CD4-positive, alpha-beta T cell treated with Interferon gamma for 1 hour (primary cell): ENCODE data around the gene PIKFYVE.
"Not testable (repeated sequence)": the region's sequence is repeated elsewhere in the genome, so short reads cannot be mapped to it uniquely, and the experiment has no call there.

Experiments used
- DNase-seq: peaks from one replicate; pipeline ENCODE4 v3.0.0-alpha.2; 2020

Gene PIKFYVE

DNA sequence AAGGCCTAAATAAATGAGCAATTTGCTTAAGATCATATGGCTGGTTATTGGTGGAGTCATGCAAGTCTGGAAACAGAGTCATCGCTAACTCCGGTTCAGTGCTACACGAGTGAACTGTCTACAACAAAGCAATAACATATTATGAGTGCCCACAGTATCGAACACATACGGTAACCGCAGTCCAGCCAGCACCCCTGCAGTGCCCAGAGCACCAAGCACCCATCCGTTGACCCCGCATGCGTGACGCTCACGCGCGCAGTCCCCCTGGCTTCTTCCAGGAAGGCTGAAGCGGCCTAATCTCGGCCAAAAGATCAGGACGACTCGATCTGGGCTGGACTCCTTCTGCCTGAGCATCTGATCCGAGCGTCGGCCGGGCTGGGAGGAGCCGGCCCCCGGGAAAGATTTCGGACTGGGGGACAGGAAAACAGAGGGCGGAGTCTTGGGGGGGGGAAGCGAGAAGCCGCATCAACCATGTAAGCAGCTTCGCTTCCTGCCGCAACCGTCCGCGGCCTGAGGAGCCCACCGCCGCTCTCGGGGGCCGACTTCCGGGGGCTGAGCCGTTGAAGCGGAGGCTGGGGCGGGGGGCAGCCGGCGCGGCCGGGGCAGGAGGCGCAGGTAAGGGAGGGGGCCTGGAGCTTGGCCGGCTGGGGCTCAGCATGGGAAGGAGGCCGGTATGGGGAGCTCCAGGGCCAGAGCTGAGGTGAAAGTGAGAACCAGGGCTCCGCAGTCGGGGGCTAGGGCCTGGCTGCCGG, at the start of gene PIKFYVE:
Gene PIKFYVE, plus strand, starts transcription at position 455 of the 752 bp plus-strand sequence. CDS start 5,265 bp downstream, outside the sequence.
- peak; percentile 88 for DNase-seq

DNA sequence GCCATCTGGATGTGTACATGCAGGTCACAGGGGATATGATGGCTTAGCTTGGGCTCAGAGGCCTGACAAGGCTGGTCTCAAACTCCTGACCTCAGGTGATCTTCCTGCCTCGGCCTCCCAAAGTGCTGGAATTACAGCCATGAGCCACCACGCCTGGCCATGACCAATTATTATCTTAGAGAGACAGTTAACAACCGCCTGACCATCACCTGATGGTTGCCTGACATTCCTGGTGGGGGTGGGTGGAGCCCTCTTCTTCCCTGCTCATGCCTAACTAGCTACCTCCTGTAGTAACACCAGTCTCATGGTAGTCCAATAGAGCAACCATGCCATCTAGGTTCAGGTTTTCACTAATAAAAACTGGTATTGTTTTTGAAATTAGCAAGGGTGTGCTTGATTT, 44.2 kb upstream of the PIKFYVE start:
- DNase-seq, result not testable (repeated sequence)

DNA sequence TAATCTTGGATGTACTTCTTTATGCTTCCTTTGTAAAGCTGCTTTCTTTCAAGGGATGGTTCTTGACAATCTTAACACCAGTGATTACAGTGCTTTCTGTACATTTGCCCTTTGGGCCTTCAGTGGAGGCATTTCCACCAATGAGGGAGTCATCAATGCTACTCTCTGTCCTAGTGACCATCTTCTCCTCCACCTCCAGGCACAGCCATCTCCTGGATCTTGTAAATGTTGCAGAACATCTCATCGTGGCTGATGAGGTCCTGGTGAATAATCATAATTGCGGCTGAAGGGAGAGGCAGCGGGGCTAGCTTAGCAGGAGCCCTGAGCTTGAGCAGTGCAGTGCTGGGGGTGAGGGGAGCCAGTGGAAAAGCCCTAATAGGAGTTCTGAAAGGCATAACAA, 43.7 kb upstream of the PIKFYVE start:
- DNase-seq, result no peak

DNA sequence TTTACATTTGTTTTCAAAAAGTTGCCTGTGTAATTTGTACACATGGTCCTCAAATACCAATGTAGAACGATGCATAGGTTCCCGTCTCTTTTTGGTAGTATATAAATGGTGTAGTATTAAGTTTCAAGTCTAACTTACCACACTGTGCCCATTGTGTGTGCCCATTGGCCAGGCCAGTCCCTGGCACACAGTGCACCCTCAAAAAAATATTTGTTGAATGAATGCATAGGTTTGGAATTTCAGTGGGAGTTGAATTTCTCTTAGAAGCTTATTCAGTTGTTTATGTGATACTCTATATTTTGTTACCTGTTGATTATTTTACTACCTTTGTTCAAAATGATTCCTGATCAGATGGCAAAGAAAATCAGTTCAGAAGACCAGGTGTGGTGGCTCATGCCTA, 41.3 kb upstream of the PIKFYVE start:
- DNase-seq, result no peak

GRCh38 chr2:208227581-208228232, 38.3 kb upstream of the PIKFYVE start:
- DNase-seq, result no peak

- no peak for DNase-seq
These were observed 37.6 kb upstream of the PIKFYVE start for GRCh38 chr2:208228476-208228875.

- no peak for DNase-seq
These were observed 31.3 kb upstream of the PIKFYVE start for GRCh38 chr2:208234786-208235185.

GRCh38 chr2:208235860-208236259, 30.2 kb upstream of the PIKFYVE start:
- no peak for DNase-seq

GRCh38 chr2:208239770-208240493, 26.1 kb upstream of the PIKFYVE start:
- no peak for DNase-seq

DNA sequence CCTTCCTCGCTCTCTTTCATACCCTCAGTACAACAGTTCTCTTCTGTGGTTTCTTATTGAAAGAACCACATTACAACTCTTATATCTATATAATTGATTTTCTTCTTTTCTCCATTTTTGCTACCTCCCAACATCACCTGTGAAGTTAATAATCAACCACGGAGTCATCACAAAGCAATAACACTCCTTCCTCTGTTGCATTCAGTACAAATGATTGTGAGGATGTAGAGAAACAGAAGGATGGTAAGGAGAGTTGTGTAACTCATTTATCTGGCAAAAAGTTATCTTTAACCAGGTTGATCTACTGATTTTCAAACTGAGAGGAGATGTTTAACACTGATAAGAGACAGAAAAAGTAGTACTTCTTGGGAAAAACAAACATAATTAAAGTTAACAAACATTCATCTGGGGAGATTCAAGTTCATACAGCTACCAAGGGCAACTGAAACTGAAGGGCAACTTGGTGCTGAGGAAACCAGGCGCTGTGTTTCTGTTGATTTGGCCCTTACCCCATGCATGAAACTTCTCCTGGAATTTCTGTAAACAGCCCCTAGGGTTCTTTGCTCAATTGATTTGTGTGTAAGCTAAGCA, 25.3 kb upstream of the PIKFYVE start:
- no peak for DNase-seq

DNA sequence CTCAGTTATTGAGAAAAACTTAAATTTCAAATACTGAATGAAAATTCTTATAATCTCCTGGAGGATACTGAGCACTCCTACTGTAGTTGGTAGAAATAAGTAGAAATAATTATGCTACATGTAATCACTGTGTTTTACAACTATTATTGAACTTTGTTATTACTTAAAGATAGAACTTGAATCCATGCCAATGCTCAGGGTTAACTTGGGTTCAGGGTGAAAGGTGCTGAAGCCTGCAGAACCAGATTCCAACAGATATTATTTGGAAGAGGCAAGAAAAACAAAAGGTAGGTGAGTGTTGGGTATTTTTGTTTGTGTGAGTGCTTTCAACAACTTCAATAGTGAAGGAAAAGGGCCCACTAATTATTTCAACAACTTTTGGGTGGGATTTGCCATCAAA, 21.6 kb upstream of the PIKFYVE start:
- no peak for DNase-seq

DNA sequence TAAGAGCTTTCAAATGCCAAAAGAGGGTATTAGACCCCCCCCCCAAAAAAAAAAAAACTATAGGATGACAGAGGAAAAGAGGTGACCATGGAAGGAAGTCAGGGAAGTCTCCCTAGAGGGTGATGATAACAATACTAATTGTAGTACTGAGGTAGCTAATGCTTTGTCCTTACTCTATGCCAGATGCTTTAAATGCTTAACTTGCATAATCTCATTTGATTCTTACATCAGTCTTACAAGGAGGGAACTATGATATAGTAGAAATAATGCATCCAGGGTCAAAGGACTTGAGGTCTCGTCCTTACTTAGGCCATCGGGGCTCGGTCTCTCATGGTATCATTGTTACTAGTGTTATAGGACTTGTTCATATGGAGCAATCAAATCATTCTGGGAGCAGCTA, 20.3 kb upstream of the PIKFYVE start:
- no peak for DNase-seq

DNA sequence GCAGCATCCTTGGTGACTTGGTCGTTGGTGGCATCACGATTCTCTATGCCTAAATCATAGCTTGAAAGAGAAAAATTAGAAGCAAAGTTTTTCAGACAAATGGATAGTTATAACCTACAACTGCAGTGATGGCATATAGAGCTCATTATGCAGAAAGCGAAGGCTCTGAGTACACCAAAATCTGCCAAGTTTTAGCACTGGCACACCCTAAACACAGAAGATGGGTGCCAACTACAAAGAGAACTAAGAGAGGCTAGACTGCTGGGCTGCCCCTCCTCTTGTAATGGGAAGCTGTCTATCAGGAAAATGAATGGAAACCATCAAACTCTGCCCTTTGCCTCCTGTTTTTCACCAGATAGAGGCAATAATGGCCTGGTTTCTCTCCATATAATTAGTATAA, 17.5 kb upstream of the PIKFYVE start:
- DNase-seq, result no peak

DNA sequence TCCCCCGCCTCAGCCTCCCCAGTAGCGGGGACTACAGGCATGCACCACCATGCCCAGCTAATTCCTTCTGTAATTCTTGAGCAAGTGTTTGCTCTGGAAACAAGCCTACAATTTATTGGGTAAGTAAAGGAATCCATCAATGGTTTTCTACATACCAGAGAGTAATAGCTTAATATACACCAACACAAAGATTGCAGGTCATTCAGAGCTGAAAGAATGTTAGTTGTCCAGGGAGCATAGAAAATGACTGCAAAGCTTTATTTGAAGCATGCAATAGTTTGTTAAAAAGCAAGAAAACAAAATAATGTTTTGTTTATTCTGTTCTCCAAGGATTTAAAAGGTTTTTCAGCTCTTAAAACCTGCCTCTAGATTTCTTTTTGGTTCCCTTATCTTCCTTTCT, 16.8 kb upstream of the PIKFYVE start:
- no peak for DNase-seq

DNA sequence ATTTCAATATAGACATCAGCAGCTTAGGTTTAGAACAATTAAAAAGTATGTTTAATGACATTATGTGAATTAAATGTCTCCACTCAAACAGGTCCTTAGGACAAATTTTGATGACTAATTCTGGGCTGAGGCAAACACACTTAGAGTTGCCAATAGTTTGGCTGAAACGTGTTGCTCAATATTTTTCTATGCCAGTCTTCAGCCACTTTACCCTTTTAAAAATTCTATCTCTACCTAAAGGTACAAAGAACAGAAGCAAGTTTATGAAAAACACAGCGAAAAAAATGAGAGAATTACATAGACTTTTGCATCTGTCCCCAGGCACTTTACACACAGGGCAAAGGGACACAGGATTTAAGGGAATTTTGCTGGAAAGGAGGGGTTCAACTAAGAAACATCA, 15.7 kb upstream of the PIKFYVE start:
- no peak for DNase-seq

- DNase-seq, result no peak
These were observed 15.0 kb upstream of the PIKFYVE start for GRCh38 chr2:208251098-208251497.

DNA sequence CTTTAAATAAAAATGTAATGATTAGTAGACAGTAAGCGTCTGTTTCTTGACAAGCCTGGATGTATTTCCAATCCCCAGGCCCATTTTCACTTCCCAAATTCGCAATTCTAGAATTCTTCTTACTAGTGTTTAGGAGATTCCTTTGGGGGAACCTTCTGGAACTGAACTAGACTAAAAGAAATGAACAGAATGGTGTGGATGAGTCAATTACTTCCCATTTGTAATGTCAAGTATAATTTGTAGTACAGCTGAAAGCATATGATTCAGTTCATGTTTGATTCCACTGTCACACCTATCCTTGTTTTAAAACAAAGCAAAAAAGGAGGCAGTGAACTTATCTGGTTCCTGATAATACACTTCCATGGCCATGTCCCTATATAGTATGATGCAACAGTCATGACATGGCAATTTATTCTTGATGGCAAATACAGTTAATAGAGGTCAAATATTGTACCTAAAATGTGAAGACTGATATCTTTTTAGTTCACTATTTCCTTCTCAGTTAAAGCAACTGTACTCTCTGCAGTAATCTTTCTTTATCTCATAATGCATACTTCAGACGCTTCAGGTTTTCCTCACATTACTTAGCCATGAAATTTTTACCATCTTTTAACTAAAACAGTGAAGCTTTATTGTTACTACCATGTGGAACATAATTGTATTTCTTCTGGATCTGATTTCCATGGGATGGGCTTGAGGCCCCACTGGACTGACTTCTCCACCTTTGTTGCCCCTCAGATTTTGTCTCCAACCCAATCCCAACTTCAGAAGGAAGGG, 13.2 kb upstream of the PIKFYVE start:
- no peak for DNase-seq

DNA sequence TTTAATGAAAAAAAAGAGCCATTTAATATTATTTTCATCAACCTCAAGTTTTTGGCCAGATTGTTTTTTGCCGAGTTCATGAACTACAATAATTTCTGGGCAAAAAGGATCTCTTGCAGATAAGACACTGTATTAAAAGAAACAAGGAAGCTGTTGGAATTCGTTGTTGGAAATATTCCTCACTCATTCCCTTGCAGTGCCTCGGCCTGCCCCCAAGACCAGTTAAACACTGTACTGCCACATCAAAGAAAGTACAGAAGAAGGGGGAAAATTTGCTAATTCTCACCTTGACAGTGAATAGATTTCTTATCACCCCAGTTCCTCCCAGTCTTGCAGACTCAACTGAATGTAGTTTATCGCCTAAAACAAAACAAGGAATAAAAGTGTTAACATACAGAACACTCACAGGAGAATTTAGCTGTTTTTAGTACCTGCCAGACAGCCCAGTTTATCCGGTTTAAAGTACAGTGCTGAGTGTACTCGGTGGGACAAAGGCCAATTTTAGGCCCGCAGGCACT, 12.4 kb upstream of the PIKFYVE start:
- DNase-seq, result no peak

GRCh38 chr2:208254118-208254870, 11.8 kb upstream of the PIKFYVE start:
- peak; percentile 80 for DNase-seq

GRCh38 chr2:208254871-208255556, 11.0 kb upstream of the PIKFYVE start, which contains the start of gene IDH1:
TSS of gene IDH1 (minus strand) at chr2:208255071. CDS start at chr2:208251551, 3,520 bp downstream.
- peak; percentile 84 for DNase-seq

GRCh38 chr2:208255557-208256106, 10.4 kb upstream of the PIKFYVE start:
- DNase-seq, result no peak
